A549 (cell line): ENCODE data around the gene NDUFS2. TPM values are rescaled to one million over a fixed set of nuclear protein-coding genes. Genes with fewer than 3 reads are reported as not detected.

Experiments
- ATAC-seq, 2 experiments: fragments of 200-7000 bp in 1 of 2; fragments of >200 bp in 1 of 2; cut with Nextera tagmentation in 1 of 2; cut with Tn5 transposase in 1 of 2; 3 replicates each; pipeline versions ENCODE4 v1.8.0 to v1.9.1; 2018 to 2020; ENCODE audit warnings: mild to moderate bottlenecking in 1 of 2, moderate library complexity in 1 of 2
- CTCF ChIA-PET: fragments of 300-600 bp; sonication (Branson Sonifier 250); formaldehyde crosslinking; extraction: SDS; loops from one replicate; lab custom pipeline; 2021; ENCODE audit warnings: antibody characterized with exemption, inconsistent platforms; lab: Yijun Ruan, JAX
- POLR2A ChIA-PET: fragments of 350-600 bp; formaldehyde crosslinking; extraction: SDS; loops from one replicate; lab custom pipeline; 2021; ENCODE audit warnings: antibody characterized with exemption, inconsistent platforms; lab: Yijun Ruan, JAX
- DNase-seq, 2 experiments: peaks; one replicate each; pipeline versions ENCODE4 v3.0.0 to v3.0.0-alpha.2; 2011 to 2016; ENCODE audit warnings: low read depth in 1 of 2, low spot score in 1 of 2
- FAIRE-seq: peaks from 2 replicates; lab custom pipeline; 2011; peaks lifted over from hg19 to GRCh38; lab: Jason Lieb, UNC
- H3K27ac ChIP-seq, 2 experiments: fragments of >200 bp; sonication (Bioruptor Twin); formaldehyde crosslinking; 3 replicates each; pipeline ENCODE4 v1.5.1; 2016 to 2017
- H3K4me1 ChIP-seq: fragments of >200 bp; sonication (Bioruptor Twin); formaldehyde crosslinking; 3 replicates; pipeline ENCODE4 v1.6.1; 2016
- H3K4me2 ChIP-seq: fragments of >200 bp; sonication (Bioruptor Twin); formaldehyde crosslinking; 3 replicates; pipeline ENCODE4 v1.6.1; 2016
- H3K4me3 ChIP-seq: fragments of >200 bp; sonication (Bioruptor Twin); formaldehyde crosslinking; 3 replicates; pipeline ENCODE4 v1.5.1; 2016
- H3K9me3 ChIP-seq: fragments of >200 bp; sonication (Bioruptor Twin); formaldehyde crosslinking; 3 replicates; pipeline ENCODE4 v1.6.1; 2016
- ATOH8 ChIP-seq: fragments of 250-450 bp; sonication (Bioruptor Pico); IDR thresholded peaks from 2 replicates; pipeline ENCODE4 v1.5.0; 2020; ENCODE audit warnings: low read depth, mild to moderate bottlenecking, moderate library complexity
- ELK1 ChIP-seq: fragments of 150-350 bp; IDR thresholded peaks from 2 replicates; pipeline ENCODE4 v1.6.1; 2014; ENCODE audit warnings: low read depth, mild to moderate bottlenecking, low read length
- HOXA7 ChIP-seq: fragments of 250-450 bp; sonication (Bioruptor Pico); IDR thresholded peaks from 2 replicates; pipeline ENCODE4 v1.5.0; 2020; ENCODE audit warnings: mild to moderate bottlenecking, moderate library complexity
- JUN ChIP-seq, 2 experiments: fragments of >200 bp; sonication (Bioruptor Twin); formaldehyde crosslinking; IDR thresholded peaks; 2 replicates in 1 of 2; 3 replicates in 1 of 2; pipeline ENCODE4 v1.6.1; 2016 to 2017
- MAZ ChIP-seq: fragments of 150-350 bp; IDR thresholded peaks from 2 replicates; pipeline ENCODE4 v1.6.1; 2014; ENCODE audit warnings: antibody characterized with exemption, low read depth, low read length, borderline replicate concordance
- NR3C1 ChIP-seq: fragments of >200 bp; sonication (Bioruptor Twin); formaldehyde crosslinking; IDR thresholded peaks from 3 replicates; pipeline ENCODE4 v1.6.1; 2017
- PBX3 ChIP-seq: IDR thresholded peaks from 2 replicates; pipeline ENCODE4 v1.6.1; 2012
- POLR2A ChIP-seq: IDR thresholded peaks from 2 replicates; pipeline ENCODE4 v1.6.1; 2012; ENCODE audit warnings: mild to moderate bottlenecking, low read length
- POLR2AphosphoS2 ChIP-seq: conservative IDR thresholded peaks from 2 replicates; pipeline ENCODE4 v1.6.1; 2012; ENCODE audit warnings: low read length, improper control_type of control experiment, inconsistent platforms
- REST ChIP-seq: fragments of 200-600 bp; sonication (generic); IDR thresholded peaks from 2 replicates; pipeline ENCODE4 v1.6.1; 2016; ENCODE audit warnings: antibody characterized with exemption, mild to moderate bottlenecking, moderate library complexity
- RFX5 ChIP-seq: fragments of 450-650 bp; IDR thresholded peaks from 2 replicates; pipeline ENCODE4 v1.7.1; 2014; ENCODE audit warnings: antibody characterized with exemption, mild to moderate bottlenecking, moderate library complexity
- RNF2 ChIP-seq: fragments of 200-600 bp; sonication (generic); IDR thresholded peaks from 2 replicates; pipeline ENCODE4 v1.6.1; 2016; ENCODE audit warnings: low read depth, mild to moderate bottlenecking, antibody characterized with exemption, moderate library complexity, borderline replicate concordance
- TP53 ChIP-seq: fragments of 250-450 bp; sonication (Bioruptor Pico); IDR thresholded peaks from 2 replicates; pipeline ENCODE4 v1.5.0; 2021; ENCODE audit warnings: mild to moderate bottlenecking, moderate library complexity
- USF2 ChIP-seq: fragments of 450-650 bp; IDR thresholded peaks from 2 replicates; pipeline ENCODE4 v1.6.1; 2014; ENCODE audit warnings: antibody characterized with exemption
- WGBS: methylation state at CpG from one replicate; pipeline ENCODE4 v1.1.6; 2017; ENCODE audit errors: missing lambda C conversion rate; 5-methylcytosine and 5-hydroxymethylcytosine counted together
- polyA plus RNA-seq, 4 experiments: library from polyadenylated mRNA; depleted of rRNA in 3 of 4; stranded (reverse); fragments of >200 nt; fragmentation: RNase III in 1 of 4; extraction: RNeasy Plus Mini Kit Qiagen cat#74134 plus additional on column Dnase treatment in 1 of 4; gene quantifications; 2 replicates in 3 of 4; 3 replicates in 1 of 4; pipeline ENCODE4 v1.2.3, GENCODE V29; 2011 to 2017

Gene NDUFS2
- polyA plus RNA-seq, 2 of the 4 experiments (the other 2 are of a cell fraction): 142 to 144 TPM

GRCh38 chr1:161157867-161158266 lies 44.3 kb upstream of the NDUFS2 start:
- POLR2A ChIA-PET: interaction anchor here (1.5 kb wide), 1 partner anchor 8 kb away, joined by 5 read pairs; the partner anchor contains the start of gene PPOX

More at GRCh38 chr1:161157867-161158266, 44.3 kb upstream of the NDUFS2 start:
- H3K4me1 ChIP-seq: peaks cover 16% of the 10 kb centered on the region
- TF ChIP-seq USF2: no peak
- no peak for TF ChIP-seq POLR2AphosphoS2
- TF ChIP-seq ATOH8 (CRISPR knock-in tag): no peak
- no peak for TF ChIP-seq POLR2A
- TF ChIP-seq RFX5: no peak
- TF ChIP-seq ELK1: no peak
- TF ChIP-seq TP53 (CRISPR knock-in tag): no peak
- TF ChIP-seq HOXA7 (CRISPR knock-in tag): no peak
- no peak for TF ChIP-seq PBX3
- no peak for TF ChIP-seq JUN (IDR thresholded peaks at IDR 0.05)
- no peak for TF ChIP-seq RNF2
- TF ChIP-seq NR3C1: no peak
- TF ChIP-seq REST: no peak
- TF ChIP-seq MAZ: no peak
- TF ChIP-seq, all 56 proteins: peak for 0
- H3K4me3 ChIP-seq: no peak overlapping the region
- no peak for ATAC-seq
- DNase-seq: no peak
- CTCF ChIA-PET: interaction anchor here (0.5 to 7.9 kb wide), 13 partner anchors 9 to 923 kb away, joined by 3 to 59 read pairs (median 5); partner anchors contain the start of genes DEDD and PPOX
- no peak overlapping the region for H3K27ac ChIP-seq
- WGBS: 94% methylated on average over 1 of the region's 1 CpG
- no peaks in the 10 kb centered on the region for H3K9me3 ChIP-seq
- H3K4me2 ChIP-seq: no peak overlapping the region
- FAIRE-seq: no peak
